ENCODE measurements around the gene RCC2. TPM values are rescaled to one million over a fixed set of nuclear protein-coding genes. Genes with fewer than 3 reads are reported as not detected.
"Not testable (repeated sequence)": the region's sequence is repeated elsewhere in the genome, so short reads cannot be mapped to it uniquely, and the experiment has no call there.

Gene RCC2
- total RNA-seq, 2 experiments from 2014 or later: 145 to 147 TPM

DNA sequence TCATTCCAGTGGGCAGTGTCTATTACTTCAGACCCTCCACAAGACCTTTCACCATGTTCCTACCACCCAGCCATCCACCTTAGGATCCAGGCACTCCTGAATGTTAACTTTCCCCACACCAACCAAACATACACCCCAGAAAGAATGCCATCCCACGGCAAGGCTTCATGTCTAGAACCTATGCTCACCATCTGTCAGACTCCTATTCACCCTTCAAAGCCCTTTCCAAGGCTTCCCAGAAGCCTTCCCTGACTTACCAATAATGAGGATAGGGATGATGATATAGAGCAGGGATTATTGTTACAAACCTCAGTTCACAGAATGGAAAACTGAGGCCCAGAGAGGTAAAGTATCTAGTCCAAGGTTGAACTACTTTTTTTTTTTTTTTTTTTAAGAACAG, 19.3 kb upstream of the RCC2 start:
- H3K4me3 Mint-ChIP-seq: no peak overlapping the region
- DNase-seq (no peak), ATAC-seq (no peak)
- ChIA-PET POLR2A (no interaction called here), CTCF (no interaction called here)
- H3K36me3 Mint-ChIP-seq (ENCODE audit: low read depth): no peaks in the 10 kb centered on the region
- peaks cover 5% of the 10 kb centered on the region for H3K27me3 Mint-ChIP-seq
- TF ChIP-seq, protein P1, sequence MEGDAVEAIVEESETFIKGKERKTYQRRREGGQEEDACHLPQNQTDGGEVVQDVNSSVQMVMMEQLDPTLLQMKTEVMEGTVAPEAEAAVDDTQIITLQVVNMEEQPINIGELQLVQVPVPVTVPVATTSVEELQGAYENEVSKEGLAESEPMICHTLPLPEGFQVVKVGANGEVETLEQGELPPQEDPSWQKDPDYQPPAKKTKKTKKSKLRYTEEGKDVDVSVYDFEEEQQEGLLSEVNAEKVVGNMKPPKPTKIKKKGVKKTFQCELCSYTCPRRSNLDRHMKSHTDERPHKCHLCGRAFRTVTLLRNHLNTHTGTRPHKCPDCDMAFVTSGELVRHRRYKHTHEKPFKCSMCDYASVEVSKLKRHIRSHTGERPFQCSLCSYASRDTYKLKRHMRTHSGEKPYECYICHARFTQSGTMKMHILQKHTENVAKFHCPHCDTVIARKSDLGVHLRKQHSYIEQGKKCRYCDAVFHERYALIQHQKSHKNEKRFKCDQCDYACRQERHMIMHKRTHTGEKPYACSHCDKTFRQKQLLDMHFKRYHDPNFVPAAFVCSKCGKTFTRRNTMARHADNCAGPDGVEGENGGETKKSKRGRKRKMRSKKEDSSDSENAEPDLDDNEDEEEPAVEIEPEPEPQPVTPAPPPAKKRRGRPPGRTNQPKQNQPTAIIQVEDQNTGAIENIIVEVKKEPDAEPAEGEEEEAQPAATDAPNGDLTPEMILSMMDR (IDR thresholded peaks at IDR 0.05): no peak
- no peaks in the 10 kb centered on the region for H3K9me3 Mint-ChIP-seq
- no peaks in the 10 kb centered on the region for H3K4me1 Mint-ChIP-seq (ENCODE audit: low read depth)
- intact Hi-C loops (cut with micrococcal nuclease): no loop called here
- no peak overlapping the region for H3K27ac Mint-ChIP-seq

DNA sequence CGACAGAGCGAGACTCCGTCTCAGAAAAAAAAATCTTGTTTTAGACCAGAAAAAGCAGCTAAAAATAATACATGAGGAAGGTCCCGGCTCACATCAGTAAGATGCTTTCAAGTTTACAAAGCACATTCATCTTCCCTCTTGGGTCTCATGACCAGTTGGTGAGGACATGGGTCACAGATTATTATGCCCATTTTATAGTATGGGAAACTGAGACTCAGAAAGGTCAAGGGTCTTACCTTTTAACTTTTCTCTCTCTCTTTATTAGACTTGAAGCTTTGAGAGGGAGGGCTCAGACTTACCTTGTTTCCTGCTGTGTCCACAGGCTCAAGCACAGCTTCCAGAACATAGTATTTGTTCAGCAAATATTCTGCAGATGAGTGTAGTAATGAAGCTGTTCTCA, 13.2 kb upstream of the RCC2 start:
- Mint-ChIP-seq H3K4me1 (ENCODE audit: low read depth) (no peaks in the 10 kb centered on the region), H3K27ac (no peak overlapping the region), H3K27me3 (no peaks in the 10 kb centered on the region), H3K4me3 (no peak overlapping the region), H3K9me3 (no peaks in the 10 kb centered on the region), H3K36me3 (ENCODE audit: low read depth) (no peaks in the 10 kb centered on the region)
- ChIA-PET POLR2A (interaction anchor here (0.6 to 1.5 kb wide), 2 partner anchors 13 to 56 kb away, joined by 3 read pairs; partner anchors contain the start of gene RCC2), CTCF (interaction anchor here (0.6 to 1.5 kb wide), 3 partner anchors 10 to 648 kb away, joined by 4 to 5 read pairs (median 4); no protein-coding TSS in a partner anchor)
- TF ChIP-seq, protein P1 (IDR thresholded peaks at IDR 0.05): no peak
- intact Hi-C loops (cut with micrococcal nuclease): no loop called here
- DNase-seq (no peak), ATAC-seq (no peak)

DNA sequence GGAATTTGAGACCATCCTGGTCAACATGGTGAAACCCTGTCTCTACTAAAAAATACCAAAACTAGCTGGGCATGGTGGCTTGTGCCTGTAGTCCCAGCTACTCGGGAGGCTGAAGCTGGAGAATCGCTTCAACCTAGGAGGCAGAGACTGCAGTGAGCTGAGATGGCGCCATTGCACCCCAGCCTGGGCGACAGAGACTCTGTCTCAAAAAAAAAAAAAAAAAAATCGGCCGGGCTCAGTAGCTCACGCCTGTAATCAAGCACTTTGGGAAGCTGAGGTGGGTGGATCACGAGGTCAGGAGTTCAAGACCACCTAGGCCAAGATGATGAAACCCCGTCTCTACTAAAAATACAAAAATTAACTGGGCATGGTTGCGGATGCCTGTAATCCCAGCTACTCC, 12.7 kb upstream of the RCC2 start:
- H3K4me1 Mint-ChIP-seq (ENCODE audit: low read depth); H3K36me3 Mint-ChIP-seq (ENCODE audit: low read depth); ATAC-seq; H3K27me3 Mint-ChIP-seq; intact Hi-C loops (cut with micrococcal nuclease); H3K27ac Mint-ChIP-seq; H3K4me3 Mint-ChIP-seq; H3K9me3 Mint-ChIP-seq; DNase-seq: not testable (repeated sequence)
- POLR2A ChIA-PET: interaction anchor here (1.5 kb wide), 1 partner anchor 13 kb away, joined by 3 read pairs; the partner anchor contains the start of gene RCC2
- CTCF ChIA-PET: interaction anchor here (1.0 to 1.5 kb wide), 3 partner anchors 9 to 43 kb away, joined by 4 to 5 read pairs (median 4); no protein-coding TSS in a partner anchor

- ChIA-PET CTCF (interaction anchor here (1.0 to 1.5 kb wide), 2 partner anchors 9 to 11 kb away, joined by 4 to 5 read pairs; no protein-coding TSS in a partner anchor), POLR2A (interaction anchor here (1.5 kb wide), 1 partner anchor 12 kb away, joined by 3 read pairs; the partner anchor contains the start of gene RCC2)
- ATAC-seq (no peak), DNase-seq (no peak)
- TF ChIP-seq, protein P1 (IDR thresholded peaks at IDR 0.05): no peak
- Mint-ChIP-seq H3K36me3 (ENCODE audit: low read depth) (no peaks in the 10 kb centered on the region), H3K27me3 (no peaks in the 10 kb centered on the region), H3K4me3 (no peak overlapping the region), H3K27ac (no peak overlapping the region), H3K4me1 (ENCODE audit: low read depth) (no peaks in the 10 kb centered on the region), H3K9me3 (no peaks in the 10 kb centered on the region)
- intact Hi-C loops (cut with micrococcal nuclease): no loop called here
Measured at GRCh38 chr1:17451731-17452130, 12.3 kb upstream of the RCC2 start.

DNA sequence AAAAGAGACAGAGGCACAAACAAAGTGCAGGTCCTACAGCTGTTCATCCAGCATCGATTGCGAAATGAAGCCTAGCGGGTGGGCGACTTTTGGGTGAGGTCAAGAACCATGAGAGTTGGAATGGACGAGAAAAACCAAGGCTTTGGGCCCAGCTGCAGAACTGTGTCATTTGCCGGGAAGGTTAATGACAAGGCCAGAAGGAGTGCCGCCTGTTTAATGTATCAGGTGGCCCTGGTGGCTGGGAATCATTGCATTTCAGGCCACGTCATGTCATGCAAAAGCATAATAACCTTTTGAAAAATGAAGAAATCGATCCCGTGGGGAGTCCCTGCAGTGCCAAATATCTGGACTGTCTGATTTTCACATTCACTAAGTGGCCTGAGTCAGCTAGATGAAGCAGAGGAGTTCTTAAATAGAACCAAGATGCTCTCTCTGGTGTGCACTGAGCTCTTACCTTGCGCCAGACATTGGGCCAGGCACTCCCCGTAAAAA, 8.1 kb upstream of the RCC2 start:
- no peak overlapping the region for H3K4me3 Mint-ChIP-seq
- no peaks in the 10 kb centered on the region for H3K36me3 Mint-ChIP-seq (ENCODE audit: low read depth)
- intact Hi-C loops (cut with micrococcal nuclease): no loop called here
- H3K9me3 Mint-ChIP-seq: no peaks in the 10 kb centered on the region
- DNase-seq (no peak), ATAC-seq (no peak)
- no peaks in the 10 kb centered on the region for H3K27me3 Mint-ChIP-seq
- no peak overlapping the region for H3K27ac Mint-ChIP-seq
- TF ChIP-seq, protein P1 (IDR thresholded peaks at IDR 0.05): no peak
- POLR2A ChIA-PET: interaction anchor here (1.1 kb wide), 1 partner anchor 13 kb away, joined by 3 read pairs; no protein-coding TSS in a partner anchor
- CTCF ChIA-PET: interaction anchor here (0.9 to 2.5 kb wide), 3 partner anchors 27 to 29 kb away, joined by 3 to 6 read pairs (median 4); no protein-coding TSS in a partner anchor
- no peaks in the 10 kb centered on the region for H3K4me1 Mint-ChIP-seq (ENCODE audit: low read depth)

Measured in activated CD8-positive, alpha-beta T cell treated with anti-CD3 and anti-CD28 coated beads for 36 hours (primary cell).